NCI-H1105 (cell line): ENCODE results near the gene UNC5C.

ENCODE experiments used
- DNase-seq: peaks from one replicate; lab custom pipeline; 2025; lab: John Stamatoyannopoulos, UW

Gene UNC5C

DNA sequence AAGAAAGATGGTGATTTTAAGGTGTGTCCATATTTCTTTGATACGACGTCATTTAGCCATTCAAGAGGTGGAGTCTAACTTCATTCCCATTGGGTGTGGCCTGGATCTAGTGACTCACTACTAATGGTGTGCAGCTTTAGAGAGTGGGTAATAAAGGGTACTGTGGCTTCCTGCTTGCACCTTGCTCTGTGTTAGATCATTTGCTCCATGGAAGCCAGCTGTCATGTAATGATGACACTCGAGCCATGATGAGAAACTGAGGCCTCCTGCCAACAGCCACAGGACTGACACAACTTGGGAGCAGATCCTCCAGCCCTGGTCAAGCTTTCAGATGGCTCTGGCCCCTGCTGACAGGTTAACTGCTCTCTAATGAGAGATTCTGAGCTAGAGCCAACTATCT lies 82.0 kb downstream of the UNC5C start:
- no peak for DNase-seq

GRCh38 chr4:95465010-95465409 lies 83.8 kb downstream of the UNC5C start:
- peak; percentile 12 for DNase-seq

GRCh38 chr4:95462921-95463320 lies 85.9 kb downstream of the UNC5C start:
- DNase-seq = no peak

- DNase-seq = no peak
These were observed 91.4 kb downstream of the UNC5C start for GRCh38 chr4:95457353-95457752.

GRCh38 chr4:95450294-95450693 lies 98.5 kb downstream of the UNC5C start:
- no peak for DNase-seq

GRCh38 chr4:95446173-95446572 lies 102.6 kb downstream of the UNC5C start:
- DNase-seq = no peak

GRCh38 chr4:95445251-95445650 lies 103.5 kb downstream of the UNC5C start:
- no peak for DNase-seq

DNA sequence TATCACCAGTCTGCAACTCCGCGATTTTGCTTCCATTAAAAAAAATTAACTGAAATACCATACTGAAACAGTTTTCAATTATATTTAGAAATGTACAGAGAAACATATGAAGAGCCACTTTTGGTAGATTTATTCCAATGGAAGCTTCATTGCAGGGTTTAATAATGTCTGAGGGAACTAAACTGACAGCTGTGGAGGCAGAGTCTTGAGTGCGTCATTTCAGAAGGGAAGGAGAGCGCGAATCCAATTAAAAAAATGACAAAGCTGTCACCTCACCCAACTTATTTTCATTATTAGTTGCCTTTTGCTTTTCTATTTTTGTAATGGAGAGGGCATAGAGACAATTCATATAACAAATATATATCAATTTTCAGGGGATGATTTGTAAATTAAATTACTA lies 104.0 kb downstream of the UNC5C start:
- no peak for DNase-seq

GRCh38 chr4:95439896-95440295 lies 108.9 kb downstream of the UNC5C start:
- DNase-seq = no peak

GRCh38 chr4:95439071-95439470 lies 109.7 kb downstream of the UNC5C start:
- no peak for DNase-seq

- DNase-seq = no peak
These were observed 116.3 kb downstream of the UNC5C start for GRCh38 chr4:95432466-95432865.

GRCh38 chr4:95431678-95432077 lies 117.1 kb downstream of the UNC5C start:
- no peak for DNase-seq

- no peak for DNase-seq
These were observed 119.4 kb downstream of the UNC5C start for GRCh38 chr4:95429416-95429815.

- DNase-seq = no peak
These were observed 120.3 kb downstream of the UNC5C start for GRCh38 chr4:95428291-95429070.

DNA sequence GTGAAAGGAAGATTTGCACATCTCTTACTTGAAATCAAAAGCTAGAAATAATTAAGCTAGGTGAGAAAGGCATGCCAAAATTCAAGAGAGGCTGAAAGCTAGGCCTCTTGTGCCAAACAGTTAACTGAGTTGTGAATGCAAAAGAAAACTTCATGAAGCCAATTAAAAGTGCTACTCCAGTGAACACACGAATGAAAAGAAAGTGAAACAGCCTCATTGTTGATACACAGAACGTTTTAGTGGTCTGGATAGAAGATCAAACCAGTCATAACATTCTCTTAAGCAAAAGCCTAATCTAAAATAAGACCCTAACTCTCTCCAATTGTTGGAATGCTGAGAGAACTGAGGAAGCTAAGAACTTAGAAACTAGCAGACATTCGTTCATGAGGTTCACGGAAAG lies 122.3 kb downstream of the UNC5C start:
- no peak for DNase-seq

- no peak for DNase-seq
These were observed 126.3 kb downstream of the UNC5C start for GRCh38 chr4:95422436-95422835.

DNA sequence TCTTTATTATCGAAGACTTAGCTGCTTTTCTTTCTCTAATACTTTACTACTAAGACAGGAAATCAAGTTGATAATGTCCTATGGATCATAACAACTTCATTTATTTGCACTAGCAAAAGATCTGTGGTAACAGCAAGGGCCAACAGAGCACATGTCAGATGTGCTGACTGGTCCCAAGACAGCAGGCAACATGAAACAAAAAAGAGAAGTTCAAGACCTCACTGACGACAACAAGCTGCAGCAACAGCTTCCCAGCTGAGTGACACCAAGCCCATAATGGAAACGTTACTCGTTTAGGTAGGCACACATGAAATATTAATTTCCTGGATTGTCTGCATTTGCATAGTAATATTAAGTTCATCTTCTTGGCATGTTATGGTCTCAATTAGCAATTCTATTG lies 126.9 kb downstream of the UNC5C start:
- DNase-seq = no peak

DNA sequence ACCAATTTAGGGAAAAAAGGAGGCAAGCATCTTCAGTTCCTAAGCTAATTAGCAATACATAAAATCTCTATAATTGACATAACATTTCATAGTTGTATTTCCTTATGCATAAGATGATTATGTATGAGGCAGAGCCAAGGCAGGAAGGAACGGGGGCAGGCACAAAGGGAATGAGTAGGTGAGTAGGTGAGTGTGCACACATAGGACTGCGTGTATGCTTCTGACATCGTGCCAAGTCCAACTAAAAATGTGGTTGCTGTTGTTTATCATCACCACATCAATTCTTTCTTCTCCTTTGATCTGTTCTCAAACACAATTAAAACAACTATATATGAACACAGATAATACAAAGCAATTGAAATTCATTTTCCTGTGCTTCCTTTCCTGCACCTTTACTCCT lies 131.2 kb downstream of the UNC5C start:
- DNase-seq = no peak

DNA sequence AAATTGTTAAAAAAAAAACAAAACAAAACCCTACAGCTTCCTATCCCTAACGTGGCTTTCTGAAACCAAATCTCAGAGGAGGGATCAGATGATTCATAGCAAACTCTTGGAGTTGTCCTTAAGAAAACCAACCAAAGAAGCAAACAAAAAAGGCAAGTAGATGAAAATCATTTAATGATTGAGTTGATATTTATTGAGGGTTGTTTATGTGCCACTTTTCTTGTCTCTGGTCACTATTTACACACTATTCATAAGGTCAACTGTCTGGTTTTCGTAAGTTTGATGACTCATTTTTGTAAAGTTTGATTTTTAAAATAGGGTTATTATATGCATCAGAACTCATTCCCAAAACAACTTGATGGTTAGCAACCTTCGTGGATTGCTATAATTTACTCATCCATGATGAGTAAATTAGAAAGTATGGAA lies 133.4 kb downstream of the UNC5C start:
- no peak for DNase-seq

DNA sequence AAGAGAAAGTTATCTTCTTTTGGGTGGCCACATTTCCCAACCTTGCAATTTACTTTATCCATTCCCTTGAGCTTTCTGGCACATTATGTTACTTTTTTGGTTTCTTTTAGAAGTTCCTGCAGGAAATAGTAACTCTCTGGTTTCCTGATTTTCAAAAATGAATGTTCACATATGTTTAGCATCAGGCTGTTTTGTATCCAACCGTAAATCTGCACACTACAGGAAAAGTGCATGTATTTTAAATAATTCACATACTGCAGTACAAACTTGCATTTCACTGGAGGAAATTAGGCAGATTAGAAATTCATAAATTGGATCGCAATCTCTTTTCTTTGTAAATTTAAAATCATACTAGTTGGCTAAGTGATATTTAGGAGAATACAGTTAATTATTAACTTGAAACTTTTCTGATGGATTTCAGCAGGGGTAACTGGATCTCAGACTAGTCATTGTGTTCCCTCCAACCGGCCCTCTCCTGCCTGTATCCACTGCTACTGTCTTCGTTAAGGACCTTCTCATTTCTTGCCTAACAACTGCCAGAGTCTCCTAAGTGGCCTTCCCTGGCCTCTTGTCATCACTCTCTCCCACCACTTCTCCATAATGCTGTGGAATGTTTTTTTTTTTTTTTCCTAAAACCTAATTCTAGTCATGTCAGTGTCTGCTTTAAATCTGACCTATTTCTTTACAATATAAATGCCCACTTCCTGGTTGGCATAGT lies 137.2 kb downstream of the UNC5C start:
- no peak for DNase-seq

DNA sequence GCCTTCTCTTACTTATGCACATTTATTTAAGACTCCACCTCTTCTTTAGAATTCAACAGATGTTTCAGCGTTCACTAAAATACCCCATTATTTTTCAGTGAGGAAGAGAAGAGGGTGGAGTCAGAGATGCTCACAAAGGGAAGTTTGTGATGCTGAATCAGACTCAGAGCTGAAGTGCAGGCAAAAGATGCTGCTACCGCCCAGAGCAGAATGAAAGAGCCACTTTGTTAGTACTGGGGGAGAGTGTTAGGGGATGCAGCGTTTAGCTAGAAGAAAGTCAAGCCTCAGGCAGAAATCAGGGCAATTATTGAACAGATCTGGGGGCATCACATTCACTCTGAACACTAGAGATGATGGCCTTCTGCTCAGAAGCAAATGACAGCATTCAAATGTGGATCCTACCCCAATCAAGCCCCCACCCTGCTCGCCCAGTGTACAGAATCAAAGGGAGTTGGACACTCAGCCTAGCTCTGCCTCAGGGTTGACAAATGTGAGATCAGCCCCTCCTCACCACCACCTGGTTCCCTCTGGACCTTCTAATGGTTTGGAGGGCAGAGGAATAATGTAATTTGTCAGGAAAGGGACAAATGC lies 138.3 kb downstream of the UNC5C start:
- no peak for DNase-seq

GRCh38 chr4:95409750-95410149 lies 139.0 kb downstream of the UNC5C start:
- DNase-seq = no peak

DNA sequence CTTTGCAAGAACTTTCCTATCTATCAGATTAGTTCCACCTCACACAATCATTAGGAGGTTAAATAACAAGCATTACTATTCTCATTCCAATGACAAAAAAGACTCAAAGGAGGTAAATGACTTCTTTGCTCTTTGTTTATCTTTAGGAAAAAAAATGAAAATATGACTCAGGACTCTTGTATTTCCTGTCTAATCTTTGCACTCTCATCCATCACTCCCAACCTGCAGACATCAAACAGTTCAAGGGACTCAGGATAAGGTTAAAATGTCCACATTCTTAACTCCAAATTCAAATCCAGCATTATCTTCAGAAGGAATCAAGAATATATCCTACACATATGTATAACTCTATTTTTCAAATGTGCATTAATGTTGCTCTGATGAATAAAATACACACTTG lies 139.6 kb downstream of the UNC5C start:
- DNase-seq = no peak
